Neural progenitor cell (in vitro differentiated cells): ENCODE measurements around the gene CYLD.

Experiments used
- EZH2 ChIP-seq: fragments of 200-600 bp; sonication (generic); IDR thresholded peaks from 2 replicates; pipeline ENCODE4 v1.6.1; 2017; ENCODE audit warnings: antibody characterized with exemption, mild to moderate bottlenecking, moderate library complexity
- EZH2phosphoT487 ChIP-seq: fragments of 200-600 bp; sonication (generic); IDR thresholded peaks from 2 replicates; pipeline ENCODE4 v1.6.1; 2017; ENCODE audit warnings: antibody characterized with exemption
- TF ChIP-seq, protein P1 (sequence below): fragments of 200-600 bp; sonication (generic); IDR thresholded peaks from 2 replicates; pipeline ENCODE4 v1.5.1; 2017; ENCODE audit warnings: antibody characterized with exemption, mild to moderate bottlenecking

GRCh38 chr16:50735629-50736122 is 6.2 kb upstream of the CYLD start:
- TF ChIP-seq, protein P1, sequence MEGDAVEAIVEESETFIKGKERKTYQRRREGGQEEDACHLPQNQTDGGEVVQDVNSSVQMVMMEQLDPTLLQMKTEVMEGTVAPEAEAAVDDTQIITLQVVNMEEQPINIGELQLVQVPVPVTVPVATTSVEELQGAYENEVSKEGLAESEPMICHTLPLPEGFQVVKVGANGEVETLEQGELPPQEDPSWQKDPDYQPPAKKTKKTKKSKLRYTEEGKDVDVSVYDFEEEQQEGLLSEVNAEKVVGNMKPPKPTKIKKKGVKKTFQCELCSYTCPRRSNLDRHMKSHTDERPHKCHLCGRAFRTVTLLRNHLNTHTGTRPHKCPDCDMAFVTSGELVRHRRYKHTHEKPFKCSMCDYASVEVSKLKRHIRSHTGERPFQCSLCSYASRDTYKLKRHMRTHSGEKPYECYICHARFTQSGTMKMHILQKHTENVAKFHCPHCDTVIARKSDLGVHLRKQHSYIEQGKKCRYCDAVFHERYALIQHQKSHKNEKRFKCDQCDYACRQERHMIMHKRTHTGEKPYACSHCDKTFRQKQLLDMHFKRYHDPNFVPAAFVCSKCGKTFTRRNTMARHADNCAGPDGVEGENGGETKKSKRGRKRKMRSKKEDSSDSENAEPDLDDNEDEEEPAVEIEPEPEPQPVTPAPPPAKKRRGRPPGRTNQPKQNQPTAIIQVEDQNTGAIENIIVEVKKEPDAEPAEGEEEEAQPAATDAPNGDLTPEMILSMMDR, result no peak
- no peak for TF ChIP-seq EZH2
- TF ChIP-seq EZH2phosphoT487, result no peak
